Activated CD4-positive, alpha-beta memory T cell treated with anti-CD3 and anti-CD28 coated beads, Interleukin-2, amount 10 ng/mL, durations not matched to agents 7 days and 5 days (primary cell): ENCODE data around the gene SLC39A7. TPM values are rescaled to one million over a fixed set of nuclear protein-coding genes. Genes with fewer than 3 reads are reported as not detected.

Experiments used
- CTCF ChIA-PET: fragments of 350-600 bp; sonication (Branson Sonifier 250); formaldehyde crosslinking; loops from one replicate; lab custom pipeline; 2021; ENCODE audit warnings: antibody characterized with exemption, inconsistent platforms; lab: Charles Lee
- POLR2A ChIA-PET: fragments of 350-600 bp; sonication (Branson Sonifier 250); formaldehyde crosslinking; loops from one replicate; lab custom pipeline; 2021; ENCODE audit warnings: antibody characterized with exemption; lab: Charles Lee
- DNase-seq: peaks from one replicate; pipeline ENCODE4 v3.0.0-alpha.2; 2020
- H3K27ac Mint-ChIP-seq: one replicate; pipeline ENCODE4 v1.8.0; 2021; ENCODE audit warnings: mild to moderate bottlenecking, mixed read lengths
- H3K27me3 Mint-ChIP-seq: one replicate; pipeline ENCODE4 v1.8.0; 2021; ENCODE audit warnings: mixed read lengths
- H3K36me3 Mint-ChIP-seq: one replicate; pipeline ENCODE4 v1.8.0; 2021; ENCODE audit warnings: low read depth, mixed read lengths
- H3K4me1 Mint-ChIP-seq: one replicate; pipeline ENCODE4 v1.8.0; 2021; ENCODE audit warnings: mixed read lengths
- H3K4me3 Mint-ChIP-seq: one replicate; pipeline ENCODE4 v1.8.0; 2021; ENCODE audit warnings: mild to moderate bottlenecking, mixed read lengths
- H3K9me3 Mint-ChIP-seq: one replicate; pipeline ENCODE4 v1.8.0; 2021; ENCODE audit warnings: mixed read lengths
- total RNA-seq, 2 experiments: library from RNA; stranded (reverse); gene quantifications; one replicate each; pipeline ENCODE4 v1.2.3, GENCODE V29; 2021

Gene SLC39A7
- total RNA-seq, 2 experiments from 2014 or later, result 52.8 to 53.8 TPM

DNA sequence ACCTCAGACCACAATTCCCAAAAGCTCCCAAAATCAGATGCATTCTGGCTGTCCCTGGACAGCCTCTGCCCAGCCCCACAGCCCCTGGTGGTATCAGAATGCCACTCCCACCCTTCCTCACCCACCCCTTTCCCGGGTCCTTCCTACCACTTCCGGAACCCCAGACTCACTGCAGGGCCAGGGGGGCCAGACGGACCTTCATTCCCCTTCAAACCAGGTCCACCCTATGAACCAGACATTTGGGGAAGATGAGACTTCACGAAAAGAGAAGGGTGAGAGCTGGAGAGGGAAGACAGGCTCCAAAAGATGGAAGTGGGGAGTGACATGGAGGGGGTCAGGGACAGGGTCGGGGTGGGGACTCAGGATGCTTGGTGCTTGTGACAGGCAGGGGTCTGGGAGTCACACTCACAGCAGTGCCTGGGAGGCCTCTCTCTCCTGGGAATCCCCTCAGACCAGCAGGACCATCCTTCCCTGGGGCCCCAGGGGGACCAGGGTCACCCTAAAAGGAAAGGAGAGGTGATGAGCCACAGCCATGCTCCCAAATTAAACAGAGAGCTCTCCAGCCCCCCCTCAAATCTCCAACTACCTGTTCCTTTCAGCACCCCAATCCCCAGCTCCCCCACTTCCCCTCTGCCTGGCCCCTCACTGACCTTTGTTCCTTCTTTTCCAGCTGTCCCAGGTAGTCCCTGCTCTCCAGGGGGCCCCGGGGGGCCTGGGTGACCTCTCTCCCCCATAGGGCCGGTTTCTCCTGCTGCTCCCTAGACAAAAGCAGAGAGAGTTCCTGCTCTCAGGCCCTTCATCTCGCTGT lies 28.6 kb upstream of the SLC39A7 start:
- DNase-seq, result no peak
- Mint-ChIP-seq H3K27me3 (peaks cover 2% of the 10 kb centered on the region), H3K27ac (no peak overlapping the region), H3K4me1 (no peaks in the 10 kb centered on the region), H3K36me3 (no peaks in the 10 kb centered on the region), H3K9me3 (no peaks in the 10 kb centered on the region), H3K4me3 (no peak overlapping the region)
- ChIA-PET CTCF (interaction anchor here (1.0 to 1.8 kb wide), 2 partner anchors 13 to 76 kb away, joined by 3 to 5 read pairs; no protein-coding TSS in a partner anchor), POLR2A (interaction anchor here (2.3 kb wide), 1 partner anchor 77 kb away, joined by 9 read pairs; no protein-coding TSS in a partner anchor)

- ChIA-PET POLR2A (interaction anchor here (2.3 kb wide), 1 partner anchor 76 kb away, joined by 9 read pairs; no protein-coding TSS in a partner anchor), CTCF (interaction anchor here (0.6 to 1.8 kb wide), 2 partner anchors 11 to 75 kb away, joined by 3 to 5 read pairs; no protein-coding TSS in a partner anchor)
- no peak for DNase-seq
- H3K4me1 Mint-ChIP-seq, result no peaks in the 10 kb centered on the region
- no peaks in the 10 kb centered on the region for H3K36me3 Mint-ChIP-seq
- no peak overlapping the region for H3K4me3 Mint-ChIP-seq
- H3K27ac Mint-ChIP-seq, result no peak overlapping the region
- H3K9me3 Mint-ChIP-seq, result no peaks in the 10 kb centered on the region
- peaks cover 2% of the 10 kb centered on the region for H3K27me3 Mint-ChIP-seq
Measured at GRCh38 chr6:33172688-33173534, 27.8 kb upstream of the SLC39A7 start.

GRCh38 chr6:33173535-33174180 lies 27.0 kb upstream of the SLC39A7 start:
- Mint-ChIP-seq H3K9me3 (no peaks in the 10 kb centered on the region), H3K27ac (no peak overlapping the region), H3K27me3 (peaks cover 2% of the 10 kb centered on the region), H3K36me3 (no peaks in the 10 kb centered on the region), H3K4me3 (no peak overlapping the region), H3K4me1 (no peaks in the 10 kb centered on the region)
- DNase-seq, result no peak
- ChIA-PET CTCF (interaction anchor here (0.6 to 1.8 kb wide), 2 partner anchors 12 to 75 kb away, joined by 3 to 5 read pairs; no protein-coding TSS in a partner anchor), POLR2A (interaction anchor here (2.3 kb wide), 1 partner anchor 75 kb away, joined by 9 read pairs; no protein-coding TSS in a partner anchor)

DNA sequence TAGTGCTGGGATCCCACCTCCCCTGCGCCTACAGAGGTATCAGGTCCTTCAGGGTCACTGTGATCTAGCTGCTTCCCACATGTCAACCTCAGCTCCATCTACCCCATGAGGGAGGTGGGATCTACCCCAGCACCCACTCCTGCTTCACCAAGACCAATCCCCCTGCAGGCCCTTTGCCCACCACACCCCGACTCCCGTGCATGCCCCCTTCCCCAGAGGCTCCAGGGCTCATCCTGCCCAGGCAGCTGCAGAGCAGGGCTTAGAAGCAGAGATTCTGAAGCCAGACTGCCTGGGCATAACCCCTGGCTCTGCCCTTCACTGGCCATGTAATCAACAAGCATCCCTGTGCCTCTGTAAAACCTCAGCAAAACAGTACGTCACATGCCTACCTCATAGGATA lies 25.9 kb upstream of the SLC39A7 start:
- H3K9me3 Mint-ChIP-seq, result no peaks in the 10 kb centered on the region
- no peaks in the 10 kb centered on the region for H3K4me1 Mint-ChIP-seq
- peaks cover 2% of the 10 kb centered on the region for H3K27me3 Mint-ChIP-seq
- no peak overlapping the region for H3K27ac Mint-ChIP-seq
- H3K36me3 Mint-ChIP-seq, result no peaks in the 10 kb centered on the region
- ChIA-PET POLR2A (no interaction called here), CTCF (no interaction called here)
- no peak overlapping the region for H3K4me3 Mint-ChIP-seq
- DNase-seq, result no peak

- H3K36me3 Mint-ChIP-seq, result no peaks in the 10 kb centered on the region
- H3K27me3 Mint-ChIP-seq, result peaks cover 5% of the 10 kb centered on the region
- POLR2A ChIA-PET, result no interaction called here
- H3K27ac Mint-ChIP-seq, result no peak overlapping the region
- H3K9me3 Mint-ChIP-seq, result no peaks in the 10 kb centered on the region
- H3K4me1 Mint-ChIP-seq, result no peaks in the 10 kb centered on the region
- H3K4me3 Mint-ChIP-seq, result no peak overlapping the region
- CTCF ChIA-PET, result no interaction called here
- DNase-seq, result no peak
Measured at GRCh38 chr6:33175436-33176069, 25.1 kb upstream of the SLC39A7 start.

DNA sequence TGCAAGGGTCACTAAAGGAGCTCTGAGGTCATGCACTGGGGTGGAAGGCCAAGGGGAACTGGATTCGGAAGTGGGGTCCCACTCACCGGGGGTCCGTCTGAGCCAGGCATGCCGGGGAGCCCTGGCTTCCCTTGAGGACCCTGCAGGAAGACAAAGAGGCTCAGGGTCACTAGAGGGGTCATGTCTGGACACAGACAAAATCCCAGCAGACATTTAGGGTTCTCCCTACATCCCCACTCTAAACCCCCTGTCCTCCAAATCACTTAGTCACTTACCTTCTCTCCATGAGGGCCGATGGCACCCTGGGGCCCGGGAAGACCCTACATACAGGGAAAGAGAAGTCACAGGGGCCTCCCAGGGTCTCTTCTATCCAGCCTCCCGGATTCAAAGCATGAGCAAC lies 23.8 kb upstream of the SLC39A7 start:
- no peaks in the 10 kb centered on the region for H3K9me3 Mint-ChIP-seq
- no peaks in the 10 kb centered on the region for H3K4me1 Mint-ChIP-seq
- no peak overlapping the region for H3K4me3 Mint-ChIP-seq
- ChIA-PET POLR2A (no interaction called here), CTCF (no interaction called here)
- H3K27me3 Mint-ChIP-seq, result peaks cover 5% of the 10 kb centered on the region
- H3K36me3 Mint-ChIP-seq, result no peaks in the 10 kb centered on the region
- no peak overlapping the region for H3K27ac Mint-ChIP-seq
- DNase-seq, result no peak

GRCh38 chr6:33177552-33178446 lies 22.9 kb upstream of the SLC39A7 start:
- H3K36me3 Mint-ChIP-seq, result peaks cover 3% of the 10 kb centered on the region
- ChIA-PET CTCF (no interaction called here), POLR2A (no interaction called here)
- peaks cover 5% of the 10 kb centered on the region for H3K27me3 Mint-ChIP-seq
- peaks cover 3% of the 10 kb centered on the region for H3K4me1 Mint-ChIP-seq
- H3K9me3 Mint-ChIP-seq, result peaks cover 2% of the 10 kb centered on the region
- DNase-seq, result no peak
- no peak overlapping the region for H3K4me3 Mint-ChIP-seq
- no peak overlapping the region for H3K27ac Mint-ChIP-seq

GRCh38 chr6:33178755-33179475 lies 21.8 kb upstream of the SLC39A7 start:
- H3K4me3 Mint-ChIP-seq, result no peak overlapping the region
- H3K4me1 Mint-ChIP-seq, result peaks cover 14% of the 10 kb centered on the region
- CTCF ChIA-PET, result interaction anchor here (1.7 kb wide), 1 partner anchor 18 kb away, joined by 7 read pairs; no protein-coding TSS in a partner anchor
- peaks cover 14% of the 10 kb centered on the region for H3K9me3 Mint-ChIP-seq
- no peak overlapping the region for H3K27ac Mint-ChIP-seq
- POLR2A ChIA-PET, result no interaction called here
- peaks cover 5% of the 10 kb centered on the region for H3K27me3 Mint-ChIP-seq
- no peak for DNase-seq
- peaks cover 14% of the 10 kb centered on the region for H3K36me3 Mint-ChIP-seq

GRCh38 chr6:33181141-33181540 lies 19.5 kb upstream of the SLC39A7 start:
- H3K4me3 Mint-ChIP-seq, result no peak overlapping the region
- peaks cover 23% of the 10 kb centered on the region for H3K36me3 Mint-ChIP-seq
- H3K4me1 Mint-ChIP-seq, result peaks cover 23% of the 10 kb centered on the region
- DNase-seq, result no peak
- peaks cover 4% of the 10 kb centered on the region for H3K27me3 Mint-ChIP-seq
- ChIA-PET POLR2A (no interaction called here), CTCF (interaction anchor here (1.2 kb wide), 1 partner anchor 67 kb away, joined by 4 read pairs; no protein-coding TSS in a partner anchor)
- peaks cover 17% of the 10 kb centered on the region for H3K9me3 Mint-ChIP-seq
- H3K27ac Mint-ChIP-seq, result no peak overlapping the region

DNA sequence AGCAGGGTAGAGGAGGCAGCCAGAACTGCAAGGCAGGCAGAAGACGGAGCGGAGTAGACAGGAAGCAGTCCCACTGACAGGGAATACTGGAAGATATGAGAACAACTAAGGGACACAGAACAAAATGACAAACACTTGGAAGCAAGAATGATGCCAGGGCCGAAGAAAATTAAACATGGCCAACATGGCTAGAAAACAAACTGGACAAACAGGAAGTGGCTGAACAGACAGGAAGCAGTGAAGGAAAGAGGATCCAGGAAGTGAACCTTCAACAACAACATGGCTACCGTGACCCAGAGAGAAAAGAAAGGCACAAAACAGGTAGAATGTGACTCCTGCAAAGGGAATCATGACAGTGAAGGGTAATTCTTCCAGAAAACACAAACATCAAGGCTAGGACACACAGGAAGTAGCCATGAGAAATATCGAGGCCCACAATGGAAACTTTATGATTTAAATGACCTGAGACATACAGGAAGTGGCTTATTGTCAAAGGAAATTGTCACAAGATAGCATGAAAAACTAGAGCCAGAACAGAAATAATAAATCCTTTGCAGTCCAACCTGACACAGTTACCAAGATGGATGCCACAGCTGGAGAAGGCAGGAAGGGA lies 17.5 kb upstream of the SLC39A7 start:
- peaks cover 17% of the 10 kb centered on the region for H3K9me3 Mint-ChIP-seq
- H3K4me1 Mint-ChIP-seq, result peaks cover 23% of the 10 kb centered on the region
- peaks cover 23% of the 10 kb centered on the region for H3K36me3 Mint-ChIP-seq

More for the DNA sequence above, 17.5 kb upstream of the SLC39A7 start:
- no peak for DNase-seq
- CTCF ChIA-PET, result interaction anchor here (1.0 to 1.7 kb wide), 4 partner anchors 14 to 250 kb away, joined by 3 to 12 read pairs (median 6); no protein-coding TSS in a partner anchor
- Mint-ChIP-seq H3K27me3 (peaks cover 17% of the 10 kb centered on the region), H3K4me3 (no peak overlapping the region), H3K27ac (peak overlapping the region; percentile 90)
- POLR2A ChIA-PET, result interaction anchor here (0.8 to 1.5 kb wide), 10 partner anchors 9 to 229 kb away, joined by 3 to 8 read pairs (median 5); partner anchors contain the start of genes COL11A2, PFDN6, RING1 and RXRB
